Measurements from ENCODE around the gene KRT222.

The KRT222 gene

GRCh38 chr17:40614431-40615067, 50.4 kb downstream of the KRT222 start:
- DNase-seq, result no peak

- DNase-seq, result no peak
Measured at GRCh38 chr17:40613467-40614154, 51.4 kb downstream of the KRT222 start.

- DNase-seq, result no peak
Measured at GRCh38 chr17:40612599-40613244, 52.3 kb downstream of the KRT222 start.

GRCh38 chr17:40611840-40612474, 53.0 kb downstream of the KRT222 start:
- no peak for DNase-seq

DNA sequence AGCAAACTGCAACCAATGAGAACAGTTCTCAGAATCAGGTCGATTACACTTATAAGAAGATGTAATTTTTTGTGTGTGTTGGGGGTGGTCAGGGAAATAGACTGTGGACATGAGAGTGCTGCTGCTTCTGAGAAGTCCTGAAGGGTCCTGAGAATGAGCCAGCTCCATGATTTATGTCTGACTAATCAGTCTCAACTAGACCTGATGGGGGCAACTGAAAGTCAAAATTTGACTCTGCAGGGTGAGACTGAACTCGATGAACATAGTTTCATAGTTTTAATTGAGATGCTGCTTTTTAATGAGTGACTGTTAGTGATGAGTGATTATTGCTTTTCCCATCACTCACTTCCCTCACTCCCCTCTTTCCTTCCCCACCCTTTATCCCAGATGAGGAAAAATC, 54.6 kb downstream of the KRT222 start:
- no peak for DNase-seq

DNA sequence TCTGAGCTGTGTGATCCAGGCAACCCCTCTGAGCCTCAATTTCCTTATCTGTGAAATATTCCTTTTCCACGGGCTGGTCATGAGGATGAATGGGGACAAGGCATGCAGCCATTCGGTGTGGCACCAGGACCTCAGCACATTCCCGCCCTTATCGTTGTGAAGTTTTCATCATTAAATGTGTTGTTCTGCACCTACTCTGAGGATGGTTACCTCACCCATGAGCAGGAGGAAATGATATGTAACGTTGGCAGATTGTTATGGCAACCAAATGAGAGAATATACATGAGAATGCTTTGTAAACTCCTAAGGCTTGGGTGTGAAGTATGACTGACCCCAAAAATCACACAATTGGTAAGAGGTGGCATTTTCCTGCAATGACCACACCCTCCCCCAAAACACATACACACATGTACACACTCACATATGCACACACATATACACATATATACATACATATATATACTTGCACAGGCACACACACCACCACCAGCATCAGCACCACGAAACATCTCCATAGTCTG, 56.9 kb downstream of the KRT222 start:
- DNase-seq, result peak; percentile 37

DNA sequence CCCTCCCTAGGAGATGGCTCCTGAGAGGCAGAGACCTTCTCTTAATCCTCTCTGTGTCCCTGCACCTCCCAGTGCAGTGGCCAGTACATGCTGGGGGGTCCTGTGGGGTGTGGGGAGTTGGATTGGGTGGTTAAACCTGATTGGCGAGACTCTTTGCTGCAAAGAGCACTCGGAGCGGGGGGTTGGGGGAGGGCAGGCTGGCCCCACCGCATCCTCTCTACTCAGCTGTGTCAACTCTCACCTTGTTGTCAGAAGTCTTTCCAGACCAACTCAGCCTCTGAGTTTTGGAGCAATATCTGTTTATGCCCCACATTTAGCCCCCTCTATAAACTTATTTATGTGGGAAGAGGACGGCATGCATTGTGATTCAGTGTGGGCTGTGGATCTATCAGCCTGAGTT, 57.3 kb downstream of the KRT222 start:
- no peak for DNase-seq

- no peak for DNase-seq
Measured at GRCh38 chr17:40606548-40607353, 58.2 kb downstream of the KRT222 start.

- no peak for DNase-seq
Measured at GRCh38 chr17:40605306-40605705, 59.7 kb downstream of the KRT222 start.

Data from NK-92 treated with Interleukin-12 subunit alpha and Interleukin-12 subunit beta, amount 100 ng/mL, for 24 hours (cell line).